ENCODE measurements around the gene TMEM121B. TPM values are rescaled to one million over a fixed set of nuclear protein-coding genes. Genes with fewer than 3 reads are reported as not detected.
A peak's percentile ranks its signal among the peaks of the same experiment; 100 is the strongest.

The TMEM121B gene
- total RNA-seq, 1 experiment from 2014 or later: 8.1 TPM

- Histone ChIP-seq H2BK12ac (ENCODE audit: insufficient read length, low read depth, low read length) (no peak overlapping the region), H3K27ac (ENCODE audit: insufficient read length, low read depth, low read length) (no peak overlapping the region), H3K79me1 (ENCODE audit: insufficient read depth, low read depth, low read length, poor library complexity, severe bottlenecking) (peaks cover 5% of the 10 kb centered on the region), H3K9ac (ENCODE audit: extremely low read depth, insufficient read length, low read length) (no peak overlapping the region), H3K56ac (ENCODE audit: insufficient read length, low read depth, low read length) (no peak overlapping the region), H3T11ph (ENCODE audit: low read length) (no peak overlapping the region), H2BK5ac (ENCODE audit: insufficient read length, low read length) (no peak overlapping the region), H3K79me2 (ENCODE audit: insufficient read depth, low read length) (no peaks in the 10 kb centered on the region), H3K4me2 (ENCODE audit: insufficient read depth, insufficient read length, low read length) (no peak overlapping the region), H4K5ac (ENCODE audit: insufficient read length, low read depth, low read length) (no peak overlapping the region), H3K4ac (ENCODE audit: low read depth, low read length) (no peak overlapping the region), H3K14ac (ENCODE audit: insufficient read depth, low read length) (no peak overlapping the region), H4K8ac (replicated peaks; ENCODE audit: insufficient read length, low read depth, low read length) (no peak overlapping the region), H4K20me1 (ENCODE audit: control insufficient read depth, insufficient read depth, insufficient read length) (no peaks in the 10 kb centered on the region), H2AFZ (ENCODE audit: low read length) (no peak overlapping the region), H3K4me1 (ENCODE audit: insufficient read depth, low read length) (no peaks in the 10 kb centered on the region), H3K18ac (ENCODE audit: insufficient read length, low read depth, low read length) (no peak overlapping the region), H4K91ac (ENCODE audit: insufficient read length, low read depth, low read length) (no peak overlapping the region), H2BK15ac (ENCODE audit: low read depth, low read length) (no peak overlapping the region), H3K9me3 (ENCODE audit: control insufficient read depth, low read depth, low read length) (no peaks in the 10 kb centered on the region), H3K23me2 (ENCODE audit: insufficient read length, low read depth, low read length, poor library complexity, severe bottlenecking) (no peaks in the 10 kb centered on the region), H2BK120ac (ENCODE audit: low read depth, low read length, poor library complexity, severe bottlenecking) (no peak overlapping the region), H3K27me3 (ENCODE audit: insufficient read depth, low read length) (no peaks in the 10 kb centered on the region), H2BK20ac (ENCODE audit: low read depth, low read length, poor library complexity, severe bottlenecking) (no peak overlapping the region), H2AK5ac (ENCODE audit: insufficient read length, low read length) (no peak overlapping the region), H3K23ac (ENCODE audit: insufficient read length, low read depth, low read length) (no peak overlapping the region)
- Mint-ChIP-seq H3K4me1 (peaks cover 15 to 19% of the 10 kb centered on the region in 2 experiments), H3K9me3 (no peaks in the 10 kb centered on the region), H3K36me3 (ENCODE audit: insufficient read depth in 1 of 3, low read depth in 3 of 3) (peaks cover 0 to 19% (median 0%) of the 10 kb centered on the region in 3 experiments; a peak in 3 of 7 replicates), H3K4me3 (no peak overlapping the region), H3K27ac (no peak overlapping the region), H3K27me3 (ENCODE audit: low read depth) (no peaks in the 10 kb centered on the region)
- no peak for DNase-seq
- WGBS (ENCODE audit: extremely low coverage, insufficient read length, low lambda C conversion rate): no CpG with 5 or more reads among the region's 6 CpGs
- TF ChIP-seq CTCF (conservative IDR thresholded peaks at IDR 0.05): peak; percentile 78
Observed at GRCh38 chr22:17095538-17095937, 25.6 kb downstream of the TMEM121B start.

Measured in H9 (cell line).